Thyroid gland (tissue), 4 donors: ENCODE results near the gene OOSP3.

Source experiments
- CTCF ChIP-seq, 6 experiments: fragments of 200-600 bp in 3 of 6; fragments of 450-650 bp in 3 of 6; sonication (generic) in 3 of 6; IDR thresholded peaks; one replicate each; pipeline ENCODE4 v1.5.1; 2016 to 2019; ENCODE audit warnings: antibody characterized with exemption in 6 of 6, mild to moderate bottlenecking in 2 of 6, inconsistent platforms in 1 of 6, moderate library complexity in 1 of 6
- POLR2A ChIP-seq, 2 donors: fragments of 450-650 bp; IDR thresholded peaks; one replicate each; pipeline ENCODE4 v1.6.1; 2017; ENCODE audit warnings: antibody characterized with exemption in 2 of 2, mild to moderate bottlenecking in 2 of 2, moderate library complexity in 1 of 2

GRCh38 chr11:59899532-59899931, 20.9 kb downstream of the OOSP3 start:
- TF ChIP-seq CTCF (IDR thresholded peaks at IDR 0.05) (no peak), POLR2A (IDR thresholded peaks at IDR 0.05) (no peak)
